ENCODE measurements around the gene JCHAIN. TPM values are rescaled to one million over a fixed set of nuclear protein-coding genes. Genes with fewer than 3 reads are reported as not detected.

The JCHAIN gene
- total and polyA plus RNA-seq, 2 of the 8 experiments (the other 6 are each of a cell fraction or from before 2014, with no cell fraction given): not detected

- H3K27ac ChIP-seq (ENCODE audit: low read depth, low read length): no peak overlapping the region
- TF ChIP-seq TBP (IDR thresholded peaks at IDR 0.05; ENCODE audit: low read depth, low read length) (no peak), MAX (IDR thresholded peaks at IDR 0.05) (no peak), SAP30 (IDR thresholded peaks at IDR 0.05; ENCODE audit: insufficient read depth, insufficient replicate concordance, low read length) (no peak), BACH1 (IDR thresholded peaks at IDR 0.05; ENCODE audit: low read length) (no peak), JUND (IDR thresholded peaks at IDR 0.05; ENCODE audit: low read length) (no peak), POLR2A (IDR thresholded peaks at IDR 0.05; ENCODE audit: control extremely low read depth in 1 of 2, low read depth in 2 of 2, low read length in 2 of 2) (no peak)
- H2BK12ac ChIP-seq (ENCODE audit: low read depth, low read length): no peak overlapping the region
- no peak overlapping the region for H2BK120ac ChIP-seq (replicated peaks; ENCODE audit: low read depth, low read length)
- no peak overlapping the region for H2AK5ac ChIP-seq (ENCODE audit: low read depth, low read length)
- no peak overlapping the region for H3K4me2 ChIP-seq (ENCODE audit: insufficient read depth in 1 of 2, low read depth in 2 of 2, low read length in 2 of 2)
- ChIA-PET POLR2A (ENCODE audit: partially characterized antibody) (interaction anchor here (1.6 kb wide), 1 partner anchor 18 kb away, joined by 3 read pairs; no protein-coding TSS in a partner anchor), CTCF (ENCODE audit: partially characterized antibody) (interaction anchor here (0.6 to 1.5 kb wide), 3 partner anchors 16 to 667 kb away, joined by 3 read pairs; no protein-coding TSS in a partner anchor)
- H3K27me3 ChIP-seq (replicated peaks in 1 of 4; ENCODE audit: control insufficient read depth in 3 of 4, extremely low read depth in 1 of 4, insufficient read depth in 3 of 4, low read length in 3 of 4): no peaks in the 10 kb centered on the region
- H3K79me2 ChIP-seq (ENCODE audit: control insufficient read depth in 1 of 2, insufficient read depth in 2 of 2, low read length in 2 of 2): no peaks in the 10 kb centered on the region
- H3K23ac ChIP-seq (ENCODE audit: insufficient read length): no peak overlapping the region
- no peaks in the 10 kb centered on the region for H3K79me1 ChIP-seq (ENCODE audit: low read depth, low read length)
- no peak overlapping the region for H4K5ac ChIP-seq (ENCODE audit: insufficient read length, low read depth, low read length)
- no peak overlapping the region for H3K4ac ChIP-seq (replicated peaks; ENCODE audit: insufficient read length, low read depth, low read length)
- no peaks in the 10 kb centered on the region; the same call in 1 of the 2 replicates for H3K23me2 ChIP-seq (ENCODE audit: low read depth, low read length)
- no peak overlapping the region for H2BK20ac ChIP-seq (ENCODE audit: low read length)
- H3K4me1 ChIP-seq (replicated peaks in 1 of 4; ENCODE audit: control insufficient read depth in 3 of 4, insufficient read depth in 4 of 4, low read length in 3 of 4): no peaks in the 10 kb centered on the region
- DNase-seq (ENCODE audit: low read depth in 1 of 2, low spot score in 2 of 2) (no peak), FAIRE-seq (no peak)
- no peak overlapping the region for H3K56ac ChIP-seq (replicated peaks; ENCODE audit: insufficient read length, low read depth, low read length)
- H4K91ac ChIP-seq (replicated peaks; ENCODE audit: insufficient read length, low read length): no peak overlapping the region
- H3K9ac ChIP-seq (replicated peaks in 1 of 4; ENCODE audit: extremely low read depth in 1 of 4, low read depth in 3 of 4, low read length in 3 of 4): no peak overlapping the region
- no peak overlapping the region for H2BK15ac ChIP-seq (ENCODE audit: low read length)
- 90% methylated on average over 2 of the region's 2 CpGs; no CpG with 5 or more reads in 1 of the 2 experiments for WGBS, 2 experiments (ENCODE audit: extremely low coverage in 1 of 2, insufficient coverage in 1 of 2, insufficient read length in 1 of 2, insufficient replicate concordance in 2 of 2, low coverage in 1 of 2, low lambda C conversion rate in 2 of 2, missing lambda C conversion rate in 1 of 2)
- no peak overlapping the region for H3K4me3 ChIP-seq (ENCODE audit: extremely low read depth in 1 of 4, insufficient read depth in 2 of 4, low read depth in 3 of 4, low read length in 4 of 4)
- H4K8ac ChIP-seq (ENCODE audit: extremely low read depth, insufficient read depth, low read length): no peak overlapping the region
- no peak overlapping the region for H3K18ac ChIP-seq (ENCODE audit: extremely low read depth, low read length)
- H2AFZ ChIP-seq (ENCODE audit: low read length): no peak overlapping the region
- no peak overlapping the region for H2BK5ac ChIP-seq (ENCODE audit: low read depth, low read length)
- H4K20me1 ChIP-seq (replicated peaks in 1 of 2; ENCODE audit: control insufficient read depth in 1 of 2, insufficient read depth in 2 of 2, low read length in 2 of 2): no peaks in the 10 kb centered on the region
- no peaks in the 10 kb centered on the region for H3K36me3 ChIP-seq (ENCODE audit: control insufficient read depth in 2 of 4, insufficient read depth in 4 of 4, low read length in 3 of 4)
- no peaks in the 10 kb centered on the region for H3K9me3 ChIP-seq (ENCODE audit: insufficient read depth in 2 of 2, low read depth in 1 of 2, low read length in 1 of 2)
- no peak overlapping the region for H3K14ac ChIP-seq (ENCODE audit: insufficient read length)
Observed at GRCh38 chr4:70671091-70671490, 4.8 kb upstream of the JCHAIN start.

All from H1 (cell line).